Head of caudate nucleus (tissue), 42 donors: ENCODE data around the gene TSPAN15.

Source experiments
- DNase-seq, 42 donors: peaks; one replicate each; pipeline versions ENCODE4 v3.0.0 to v3.0.0-alpha.2; 2020 to 2021; ENCODE audit warnings: mixed read lengths in 7 of 42
- intact Hi-C: fragments of 100-400 bp; cut with DNase I; formaldehyde crosslinking; loops from one replicate; pipeline ENCODE4 v1.15.0; 2022

The TSPAN15 gene

DNA sequence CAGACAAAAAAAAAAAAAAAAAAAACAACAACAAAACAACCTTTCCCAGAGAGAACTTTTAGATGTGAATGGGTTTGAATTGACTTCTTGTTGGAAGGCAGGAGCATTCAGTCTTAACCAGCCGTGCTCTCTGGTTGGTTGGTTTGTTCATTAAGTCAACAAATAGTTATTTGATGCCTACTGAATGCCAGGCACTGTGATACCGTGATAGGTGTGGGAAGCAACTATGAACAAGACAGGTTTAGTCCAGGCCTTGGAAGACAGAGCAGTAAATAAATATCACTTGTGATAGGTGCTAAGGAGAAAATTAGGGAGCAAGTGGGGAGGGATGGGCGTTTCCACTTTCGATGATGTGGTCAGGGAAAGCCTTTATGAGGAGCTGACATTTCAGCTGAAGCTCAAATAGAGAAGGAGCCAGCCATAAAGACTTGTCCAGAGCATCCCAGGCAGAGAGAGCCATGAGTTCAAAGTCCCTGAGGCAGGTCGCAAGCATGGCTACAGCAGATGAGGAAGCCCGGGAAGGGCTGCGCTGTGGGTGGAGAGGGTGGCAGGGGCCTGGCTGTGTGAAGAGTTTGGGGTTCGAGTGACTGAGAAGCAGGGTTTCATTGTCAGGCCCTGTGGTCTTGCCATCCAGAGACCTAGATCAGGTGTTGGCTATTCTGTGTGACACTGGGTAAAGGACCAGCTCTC, 8.0 kb downstream of the TSPAN15 start:
- intact Hi-C loops: no loop called here

DNA sequence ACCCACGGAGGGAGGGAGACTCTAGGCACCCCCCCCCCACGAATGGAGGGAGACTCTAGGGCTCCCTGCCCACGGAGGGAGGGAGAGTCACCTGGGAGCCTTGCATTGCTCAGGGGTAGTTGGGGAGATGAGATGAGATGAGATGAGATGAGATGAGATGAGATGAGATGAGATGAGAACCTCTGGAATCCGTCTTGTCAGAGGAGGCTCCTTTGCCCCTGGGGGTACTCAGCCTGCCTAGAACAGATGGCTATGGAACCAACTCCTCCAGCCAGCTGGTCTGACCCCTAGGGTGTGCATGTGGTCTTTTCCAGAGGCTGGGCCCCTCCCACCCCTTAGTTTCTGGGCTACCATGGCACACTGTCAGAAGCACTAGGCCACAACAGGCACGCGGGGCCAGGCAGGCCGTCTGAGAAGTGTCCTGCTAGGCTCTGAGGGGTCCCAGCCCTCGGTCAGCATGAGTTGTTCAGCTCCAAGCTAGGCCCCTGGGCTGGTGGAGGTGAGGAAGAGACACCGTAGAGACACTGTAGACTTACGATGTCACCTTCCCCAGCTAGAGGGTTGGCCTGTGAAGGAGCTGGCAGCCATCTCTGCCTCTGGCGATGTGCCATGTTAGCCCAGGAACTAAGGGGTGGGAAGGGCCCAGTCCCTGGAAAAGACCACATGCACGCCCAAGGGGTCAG, 8.8 kb downstream of the TSPAN15 start:
- DNase-seq: peak in 2 of 42 donors; percentile 19 to 37
- intact Hi-C loops: no loop called here

More for the DNA sequence above, 8.0 kb downstream of the TSPAN15 start:
- peak in 1 of 42 donors; percentile 26 for DNase-seq

DNA sequence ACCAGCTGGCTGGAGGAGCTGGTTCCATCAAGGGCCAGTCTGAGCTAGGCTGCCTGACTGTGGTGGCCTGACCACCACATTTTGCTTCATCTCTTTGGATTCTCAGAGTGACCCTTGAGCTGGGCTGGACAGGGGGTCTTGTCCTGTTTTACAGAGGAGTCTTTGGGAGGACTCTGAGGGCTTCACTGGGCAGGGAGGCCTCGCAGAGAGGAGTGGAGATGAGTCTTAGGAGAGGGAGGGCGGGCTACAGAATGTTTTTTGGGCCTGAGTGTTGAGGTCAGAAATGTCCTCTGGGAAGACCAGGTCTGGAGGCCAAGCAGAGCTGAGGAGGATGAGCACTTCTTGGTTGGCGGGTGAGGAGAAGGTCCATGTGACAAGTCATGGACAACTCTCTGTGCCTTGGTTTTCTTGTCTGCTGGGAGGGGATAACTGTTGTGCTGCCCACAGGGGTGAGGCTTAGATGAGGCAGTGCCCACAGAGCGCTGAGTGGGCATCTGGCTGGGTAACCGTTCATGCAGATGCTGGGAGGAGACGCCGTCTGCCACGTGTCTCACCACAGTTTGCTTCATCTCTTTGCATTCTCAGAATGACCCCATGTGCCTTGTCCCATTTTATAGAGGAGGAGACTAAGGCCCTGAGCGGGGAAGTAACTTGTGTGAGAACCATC, 9.4 kb downstream of the TSPAN15 start:
- DNase-seq: no peak
- intact Hi-C loops: no loop called here

DNA sequence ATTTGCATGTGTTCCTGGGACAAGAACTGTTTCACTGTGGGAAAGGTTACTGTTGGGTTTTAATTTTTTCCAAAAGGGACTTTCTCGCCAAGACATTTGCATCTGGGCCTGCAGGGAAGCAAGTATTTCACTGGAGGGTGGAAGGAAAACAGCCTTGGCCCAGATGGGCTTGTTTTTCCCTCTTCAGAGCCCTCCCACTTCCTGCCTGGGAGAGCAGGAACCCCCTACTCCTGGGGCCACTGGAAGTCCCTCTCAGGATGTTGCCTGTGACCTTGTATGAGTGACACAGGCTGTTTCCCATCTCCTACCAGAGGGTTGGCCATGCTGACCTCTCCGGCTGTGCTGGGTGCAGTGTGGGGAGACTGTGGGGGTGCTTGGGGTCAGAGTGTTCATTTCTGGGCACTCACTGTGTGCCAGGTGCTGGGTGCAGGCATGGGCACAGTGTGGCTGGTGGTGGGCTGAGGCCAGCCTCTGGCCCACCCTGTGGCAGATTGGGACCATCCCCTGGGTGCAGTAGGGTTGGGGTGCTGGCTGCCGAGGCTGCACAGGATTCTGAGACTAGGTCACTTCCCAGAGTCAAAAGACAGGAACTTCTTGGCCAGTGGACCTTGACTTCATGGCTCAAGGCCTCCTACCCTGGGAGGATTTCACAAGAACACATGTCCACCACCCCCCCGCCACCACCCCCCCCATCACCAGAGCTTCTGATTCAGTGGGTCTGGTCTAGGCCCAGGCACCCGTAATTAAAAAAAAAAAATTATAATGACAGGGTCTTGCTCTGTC, 10.2 kb downstream of the TSPAN15 start:
- intact Hi-C loops: no loop called here
- peak in 1 of 42 donors; percentile 20 for DNase-seq

DNA sequence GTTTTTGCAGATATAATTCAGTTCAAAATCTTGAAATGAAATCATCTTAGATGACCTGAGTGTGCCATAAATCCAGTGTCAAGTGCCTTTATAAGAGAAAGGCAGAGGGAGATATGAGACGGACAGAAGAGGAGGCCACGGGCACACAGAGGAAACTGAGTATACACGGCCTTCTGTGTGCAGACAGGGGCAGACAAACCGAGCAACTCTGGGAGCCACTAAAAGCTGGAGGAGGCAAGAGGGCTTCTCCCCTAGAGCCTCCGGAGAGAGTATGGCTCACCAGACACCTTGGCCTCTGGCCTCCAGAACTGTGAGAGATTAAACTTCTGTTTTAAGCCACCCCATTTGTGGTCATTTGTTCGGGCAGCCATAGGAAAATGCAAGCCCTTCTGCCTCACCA, 12.6 kb downstream of the TSPAN15 start:
- DNase-seq: peak in 1 of 42 donors; percentile 27
- intact Hi-C loops: no loop called here

DNA sequence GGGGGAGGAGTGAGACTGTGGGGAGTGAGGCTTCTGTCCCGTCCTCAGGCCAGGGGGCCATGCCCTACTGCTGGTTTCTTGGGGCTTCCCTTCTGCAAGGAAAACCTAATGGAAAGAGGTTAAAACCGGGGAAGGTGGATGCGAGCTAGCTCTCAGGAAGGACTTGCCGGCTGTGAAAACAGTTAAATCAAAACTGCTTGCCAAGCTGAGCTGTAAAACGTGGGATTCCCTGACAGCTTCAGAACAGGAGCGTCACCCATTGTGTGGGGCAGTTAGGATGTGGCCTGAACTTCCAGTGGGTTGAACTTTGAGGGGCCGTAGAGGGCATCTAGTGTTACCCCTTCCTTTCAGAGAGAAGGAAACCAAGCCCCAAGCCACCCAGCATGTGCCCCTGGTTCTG, 13.1 kb downstream of the TSPAN15 start:
- intact Hi-C loops: no loop called here
- no peak for DNase-seq

DNA sequence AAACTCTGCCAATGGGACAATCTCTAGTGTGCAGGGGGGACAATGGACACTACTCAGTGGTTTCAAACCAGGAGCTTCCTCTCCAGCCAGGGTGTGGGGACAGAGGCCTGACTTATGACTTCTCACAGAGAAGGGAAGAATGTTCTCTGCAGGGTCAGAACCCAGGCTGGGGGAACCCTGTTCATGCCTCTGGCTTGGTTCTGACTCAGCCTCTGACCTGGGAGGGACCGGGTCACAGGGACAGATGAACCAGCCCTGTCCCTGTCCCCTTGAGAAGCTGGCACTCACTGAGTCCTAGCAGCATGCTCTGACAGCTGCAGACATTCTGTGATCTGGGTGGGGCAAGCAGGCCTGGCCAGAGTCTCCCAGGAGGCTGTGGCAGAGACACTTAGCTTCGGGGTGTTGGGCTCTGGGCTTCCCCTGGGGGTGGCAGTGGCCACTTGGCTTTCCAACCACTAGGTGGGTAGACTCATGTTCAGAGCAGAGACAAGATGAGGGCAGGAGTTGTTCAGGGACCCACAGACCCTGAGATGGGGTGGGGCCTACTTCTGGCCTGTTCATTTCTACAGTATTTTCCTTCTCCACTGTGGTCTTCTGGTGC, 13.6 kb downstream of the TSPAN15 start:
- peak in 20 of 42 donors; percentile 24 to 70 (median 48) for DNase-seq
- intact Hi-C loops: no loop called here

DNA sequence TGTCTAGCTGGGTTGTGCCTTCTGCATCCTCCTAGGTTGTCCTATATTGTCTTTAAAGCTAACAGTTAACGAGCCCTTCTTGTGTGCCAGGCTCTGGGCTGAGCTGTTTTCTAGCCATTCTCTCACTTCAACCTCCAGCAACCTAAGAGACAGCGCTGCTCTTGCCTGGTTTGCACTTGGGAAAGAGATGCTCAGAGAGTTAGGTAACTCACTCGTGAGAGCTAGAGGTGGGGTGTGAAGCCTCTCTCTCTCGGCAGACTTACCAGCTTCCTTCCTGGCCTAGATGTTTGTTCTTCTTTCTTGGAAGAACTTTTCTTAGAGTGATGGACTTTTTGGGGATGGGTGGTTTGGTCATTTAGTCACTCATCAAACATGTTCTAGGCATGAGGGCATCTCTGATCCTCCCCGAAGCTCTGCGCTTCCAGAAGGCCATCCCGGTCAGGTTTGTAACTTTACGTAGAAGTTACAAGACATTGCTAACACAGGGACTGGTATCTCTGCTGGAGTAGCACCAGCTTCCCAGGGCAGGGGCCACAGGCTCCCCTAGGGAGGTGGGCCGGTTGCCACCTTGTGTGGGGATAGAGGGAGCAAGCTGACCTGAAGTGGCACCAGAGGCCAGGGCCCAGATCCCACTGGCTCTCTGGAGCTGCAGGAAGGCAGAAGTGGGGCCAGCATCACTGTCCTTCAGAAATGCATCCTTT, 14.3 kb downstream of the TSPAN15 start:
- intact Hi-C loops: no loop called here
- DNase-seq: peak in 1 of 42 donors; percentile 26

DNA sequence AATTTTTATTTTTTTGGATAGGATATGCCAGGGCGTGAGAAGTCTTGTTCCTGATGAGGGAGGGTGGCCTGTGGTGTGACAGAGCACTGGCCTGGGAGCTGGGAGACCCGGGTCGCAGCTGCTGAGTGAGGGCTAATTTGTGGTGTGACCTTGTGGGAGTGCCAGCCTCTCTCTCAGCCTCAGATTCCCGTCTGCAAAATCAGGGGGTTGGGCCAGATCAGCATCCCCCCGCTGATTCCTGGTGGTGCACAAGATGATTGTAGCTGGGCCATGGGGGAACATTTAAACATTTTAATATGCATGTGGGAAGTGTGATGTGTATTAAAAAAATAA, 14.9 kb downstream of the TSPAN15 start:
- intact Hi-C loops: no loop called here
- peak in 1 of 42 donors; percentile 28 for DNase-seq

DNA sequence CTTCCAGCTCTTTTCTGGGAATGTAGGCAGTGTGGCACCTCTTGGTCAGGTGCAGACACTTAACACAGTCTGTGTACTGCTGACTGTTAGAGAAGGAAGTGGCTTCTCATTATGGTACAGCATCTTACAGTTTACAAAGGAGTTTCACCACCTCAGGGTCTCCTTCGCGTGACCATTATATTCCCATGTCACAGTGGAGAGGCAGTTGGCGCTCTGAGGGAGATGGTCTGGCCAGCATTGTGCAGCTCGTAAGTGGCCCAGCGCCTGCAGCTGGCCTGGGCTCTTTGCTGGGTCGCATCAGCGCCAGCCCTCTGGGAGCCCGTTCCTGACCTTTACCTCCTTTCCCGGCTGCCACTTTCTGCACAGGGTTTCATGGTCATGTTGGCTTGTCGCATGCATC, 15.4 kb downstream of the TSPAN15 start:
- intact Hi-C loops: no loop called here
- peak in 32 of 42 donors; percentile 31 to 80 (median 59) for DNase-seq

DNA sequence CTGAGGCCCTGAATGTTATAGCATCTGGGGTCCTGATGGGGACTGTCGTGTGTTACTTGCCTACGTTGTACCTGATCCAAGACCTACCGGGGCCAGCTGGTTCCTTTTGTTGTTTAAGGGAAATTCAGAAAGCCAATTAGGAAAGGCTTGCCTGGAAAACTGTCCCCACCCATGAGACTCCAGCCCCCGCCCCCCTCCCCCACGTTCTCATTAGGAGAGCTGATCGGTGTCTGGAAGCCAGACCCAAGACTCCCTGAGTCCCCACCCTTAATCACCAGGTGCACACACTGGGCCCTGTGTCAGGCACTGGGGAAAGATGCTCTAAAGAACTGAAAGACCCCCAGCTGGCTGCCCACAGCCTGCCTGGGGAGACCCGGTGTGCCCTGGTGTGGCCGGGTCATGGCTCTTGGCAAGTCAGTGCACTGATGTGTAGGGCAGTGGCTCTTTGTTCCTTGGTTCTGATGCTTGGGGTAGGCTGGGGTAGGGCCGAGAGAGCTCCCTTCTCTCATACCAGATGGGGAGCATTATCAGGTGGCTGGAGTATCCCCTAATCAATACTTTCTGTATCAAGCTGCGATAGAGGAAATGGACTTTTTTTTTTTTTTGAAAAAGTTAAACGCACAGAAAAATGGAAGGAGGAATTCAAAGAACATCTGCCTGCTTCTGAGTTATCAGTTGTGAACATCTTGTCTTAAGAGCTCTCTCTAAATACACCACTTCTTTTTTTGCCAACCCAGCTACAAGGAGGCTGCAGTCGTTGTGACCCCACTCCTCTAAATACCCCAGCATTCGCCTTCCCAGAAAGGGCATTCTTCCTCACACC, 16.9 kb downstream of the TSPAN15 start:
- peak in 1 of 42 donors; percentile 10 for DNase-seq

DNA sequence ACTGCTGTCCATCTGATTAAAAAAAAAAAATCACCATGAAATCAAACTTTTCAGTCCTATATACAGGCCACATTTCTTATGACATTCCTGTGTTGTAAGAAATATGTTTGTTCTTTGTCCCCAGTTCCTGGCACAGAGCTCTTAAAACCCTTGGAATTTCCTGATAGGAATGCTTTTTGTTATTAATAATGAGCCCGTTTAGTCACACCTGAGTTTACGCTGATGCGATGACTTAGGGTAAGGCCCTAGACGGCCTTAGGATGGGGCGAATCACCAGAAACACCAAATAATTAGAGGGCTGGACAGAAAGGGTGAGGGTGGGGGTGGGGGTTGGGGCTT, 17.5 kb downstream of the TSPAN15 start:
- intact Hi-C loops: no loop called here
- no peak for DNase-seq

More for the DNA sequence above, 16.9 kb downstream of the TSPAN15 start:
- intact Hi-C loops: no loop called here

DNA sequence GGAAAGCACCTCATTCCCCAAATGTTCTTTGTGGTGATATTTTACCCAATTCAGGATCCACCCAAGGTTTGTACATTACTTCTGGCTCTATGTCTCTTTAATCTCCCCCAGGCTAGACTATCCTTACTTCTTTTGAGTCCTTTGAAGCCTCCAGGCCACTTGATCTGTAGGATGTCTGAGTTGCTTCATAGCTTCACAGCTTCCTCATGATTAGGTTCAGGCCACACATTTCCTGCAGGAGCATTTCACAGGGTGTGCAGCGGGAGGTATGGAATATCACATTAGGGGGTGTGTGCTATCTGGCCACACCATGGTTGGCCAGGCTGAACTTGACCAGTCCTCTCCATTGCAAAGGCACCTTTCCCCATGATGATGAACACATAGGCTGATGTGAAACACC, 18.7 kb downstream of the TSPAN15 start:
- intact Hi-C loops: no loop called here
- no peak for DNase-seq

DNA sequence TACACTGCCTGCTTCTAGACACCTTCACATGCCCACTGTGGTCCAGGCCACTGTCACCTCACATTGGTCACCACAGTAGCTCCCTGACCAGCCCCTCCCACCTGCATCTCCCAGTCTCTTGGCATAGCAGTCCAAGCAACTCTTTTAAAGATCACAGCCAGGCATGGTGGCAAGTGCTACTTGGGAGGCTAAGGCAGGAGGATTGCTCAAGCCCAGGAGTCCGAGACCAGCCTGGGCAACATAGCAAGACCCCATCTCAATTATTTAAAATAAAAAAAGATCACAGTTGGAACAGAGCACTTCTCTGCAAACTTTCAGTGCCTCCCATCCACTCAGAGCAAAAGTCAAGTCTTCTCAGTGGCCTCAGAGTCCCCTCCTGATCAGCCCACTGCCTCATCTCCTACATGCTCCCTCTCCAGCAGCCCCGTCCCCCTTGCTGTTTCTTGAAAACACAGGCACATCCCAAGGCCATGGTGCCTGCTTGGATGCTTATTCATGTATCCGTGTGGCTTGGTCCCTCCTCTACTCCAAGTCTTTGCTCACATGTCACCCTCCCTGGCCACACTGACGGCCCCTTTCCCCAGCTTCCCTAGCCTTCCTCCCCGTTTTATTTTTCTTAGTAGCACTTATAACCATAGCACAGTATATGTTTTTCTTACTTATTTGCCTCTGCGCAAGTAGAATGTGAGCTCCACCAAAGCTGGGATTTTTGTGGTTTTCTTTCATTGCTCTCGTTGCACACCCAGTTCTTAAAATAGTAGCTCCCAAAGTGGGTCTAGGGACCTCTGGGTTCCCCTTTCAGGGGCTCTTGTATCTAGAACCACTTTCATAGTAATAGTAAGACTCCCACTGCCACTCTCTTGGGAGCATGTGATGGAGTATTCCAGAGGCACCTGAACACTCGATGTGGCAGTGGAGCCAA, 19.5 kb downstream of the TSPAN15 start:
- DNase-seq: no peak
- intact Hi-C loops: no loop called here

DNA sequence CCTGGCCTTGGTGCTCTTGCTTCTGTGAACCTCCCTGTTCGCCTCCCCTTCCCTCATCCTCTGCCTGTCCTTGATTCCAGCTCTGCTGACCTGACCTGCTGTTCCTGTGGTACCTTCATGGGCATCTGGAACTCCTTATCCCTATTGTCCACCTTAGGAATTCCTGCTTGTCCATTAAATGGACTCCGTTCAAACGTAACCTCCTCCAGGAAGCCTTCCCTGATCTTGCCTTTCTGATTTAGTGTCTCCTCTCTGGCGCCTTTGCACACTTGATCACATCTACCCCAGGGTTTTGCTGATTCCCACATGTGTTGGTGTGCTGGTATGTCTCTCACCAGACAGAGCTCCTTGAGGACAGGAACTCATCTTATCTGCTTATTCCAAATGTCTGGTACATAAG, 20.9 kb downstream of the TSPAN15 start:
- DNase-seq: no peak
- intact Hi-C loops: no loop called here

DNA sequence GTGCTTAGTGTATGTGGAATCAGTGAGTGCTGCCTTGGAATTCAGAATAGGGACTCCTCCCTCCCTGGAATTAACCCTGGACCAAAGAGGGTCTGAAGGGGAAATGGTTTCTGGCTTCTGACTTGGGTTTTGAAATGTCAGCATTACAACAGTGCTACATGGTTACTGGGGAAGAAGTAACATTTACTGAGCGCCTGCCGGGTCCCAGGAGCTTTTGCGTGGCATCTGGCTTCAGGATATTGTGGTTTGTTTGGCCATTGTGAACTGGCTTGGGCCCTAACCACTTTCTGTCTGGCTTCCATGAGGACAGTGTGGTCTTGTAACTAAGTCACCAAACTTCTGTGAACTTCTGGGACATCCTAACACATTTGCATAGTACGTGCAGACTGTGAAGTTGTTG, 21.3 kb downstream of the TSPAN15 start:
- no peak for DNase-seq
- intact Hi-C loops: no loop called here
